Fibroblast of the aortic adventitia (primary cell): ENCODE measurements around the gene SEMA4D. TPM values are rescaled to one million over a fixed set of nuclear protein-coding genes. Genes with fewer than 3 reads are reported as not detected.

ENCODE experiments used
- DNase-seq: peaks from one replicate; pipeline ENCODE4 v3.0.0-alpha.2; 2010; ENCODE audit warnings: low read depth
- H3K4me3 ChIP-seq: 2 replicates; pipeline ENCODE4 v1.5.1; 2011; ENCODE audit warnings: low read depth, mild to moderate bottlenecking, control low read depth, low read length, moderate library complexity
- CTCF ChIP-seq: IDR thresholded peaks from 2 replicates; pipeline ENCODE4 v1.5.1; 2011; ENCODE audit warnings: mild to moderate bottlenecking, low read length, control low read depth, inconsistent platforms; ENCODE audit not compliant: insufficient read depth
- total RNA-seq: library from RNA; depleted of rRNA; stranded (reverse); fragments of >200 nt; gene quantifications from 2 replicates; pipeline ENCODE4 v1.2.3, GENCODE V29; 2012; ENCODE audit warnings: low replicate concordance

Gene SEMA4D
- total RNA-seq, 1 donor, result 0.36 TPM

- DNase-seq, result no peak
- no peak for TF ChIP-seq CTCF
- no peak overlapping the region for H3K4me3 ChIP-seq
Measured at GRCh38 chr9:89457376-89457855, 40.5 kb downstream of the SEMA4D start.

- DNase-seq, result no peak
- TF ChIP-seq CTCF, result no peak
- H3K4me3 ChIP-seq, result no peak overlapping the region
Measured at GRCh38 chr9:89455356-89455824, 42.5 kb downstream of the SEMA4D start.

GRCh38 chr9:89454498-89455355, 43.2 kb downstream of the SEMA4D start:
- H3K4me3 ChIP-seq, result no peak overlapping the region
- no peak for DNase-seq

GRCh38 chr9:89453452-89453851, 44.5 kb downstream of the SEMA4D start:
- no peak overlapping the region for H3K4me3 ChIP-seq
- no peak for DNase-seq
- TF ChIP-seq CTCF, result no peak

More at GRCh38 chr9:89454498-89455355, 43.2 kb downstream of the SEMA4D start:
- no peak for TF ChIP-seq CTCF

GRCh38 chr9:89452561-89452960, 45.4 kb downstream of the SEMA4D start:
- no peak for TF ChIP-seq CTCF
- DNase-seq, result no peak
- no peak overlapping the region for H3K4me3 ChIP-seq

- DNase-seq, result no peak
- TF ChIP-seq CTCF, result no peak
- no peak overlapping the region for H3K4me3 ChIP-seq
Measured at GRCh38 chr9:89450213-89450612, 47.7 kb downstream of the SEMA4D start.
